HepG2 (cell line): ENCODE results near the gene PFDN1. TPM values are rescaled to one million over a fixed set of nuclear protein-coding genes. Genes with fewer than 3 reads are reported as not detected.

Experiments
- ATAC-seq: fragments of 200-7000 bp; cut with Tn5 transposase; 3 replicates; pipeline ENCODE4 v1.9.1; 2020; ENCODE audit warnings: mild to moderate bottlenecking, moderate library complexity
- BruUV-seq: library from RNA; stranded (reverse); fragments of 400-500 nt; replicated peaks from 2 replicates; lab custom pipeline; 2021; lab: Mats Ljungman, UMichigan
- CTCF ChIA-PET: fragments of 300-600 bp; formaldehyde crosslinking; extraction: SDS; loops from one replicate; lab custom pipeline; 2021; ENCODE audit warnings: low total read pairs, inconsistent platforms, low intra/inter-chr PET ratio; lab: Yijun Ruan, JAX
- POLR2A ChIA-PET: fragments of 350-600 bp; sonication (Branson Sonifier 250); formaldehyde crosslinking; loops from one replicate; lab custom pipeline; 2020; ENCODE audit warnings: antibody characterized with exemption, inconsistent platforms; lab: Yijun Ruan, JAX
- DNase-seq: peaks from one replicate; pipeline ENCODE4 v3.0.0-alpha.2; 2015; ENCODE audit warnings: low spot score
- FAIRE-seq: peaks from 3 replicates; lab custom pipeline; 2011; peaks lifted over from hg19 to GRCh38; lab: Jason Lieb, UNC
- H2AFZ ChIP-seq: one replicate; pipeline ENCODE4 v1.6.1; 2011; ENCODE audit warnings: low read length, inconsistent platforms
- H3K27ac ChIP-seq: fragments of 300-600 bp; 3 replicates; pipeline ENCODE4 v1.8.0; 2011; ENCODE audit warnings: mixed run types, mild to moderate bottlenecking, mixed read lengths, low read length, inconsistent platforms; ENCODE audit not compliant: insufficient read depth; ENCODE audit errors: extremely low read length
- H3K27me3 ChIP-seq, 2 experiments: fragments of 200-600 bp in 1 of 2; 2 replicates in 1 of 2; 3 replicates in 1 of 2; pipeline versions ENCODE4 v1.6.0 to v1.8.0; 2011; ENCODE audit warnings: low read length in 2 of 2, mild to moderate bottlenecking in 2 of 2, moderate library complexity in 2 of 2, inconsistent platforms in 1 of 2; ENCODE audit not compliant: insufficient read depth in 2 of 2, control insufficient read depth in 1 of 2
- H3K36me3 ChIP-seq, 2 experiments: fragments of 200-600 bp in 1 of 2; replicated peaks in 1 of 2; 2 replicates in 1 of 2; 3 replicates in 1 of 2; pipeline versions ENCODE4 v1.5.1 to v1.8.0; 2011; ENCODE audit warnings: low read length in 2 of 2, inconsistent platforms in 1 of 2; ENCODE audit not compliant: insufficient read depth in 2 of 2, control insufficient read depth in 1 of 2
- H3K4me1 ChIP-seq: 2 replicates; pipeline ENCODE4 v1.5.1; 2012; ENCODE audit warnings: low read length, inconsistent platforms; ENCODE audit not compliant: insufficient read depth
- H3K4me2 ChIP-seq: 2 replicates; pipeline ENCODE4 v1.6.0; 2011; ENCODE audit warnings: low read depth, low read length, inconsistent platforms
- H3K4me3 ChIP-seq, 3 experiments: fragments of 200-600 bp in 1 of 3; sonication (generic), shearing (Covaris generic) in 1 of 3; replicated peaks in 1 of 3; 2 replicates each; pipeline ENCODE4 v1.5.1; 2011 to 2016; ENCODE audit warnings: low read length in 3 of 3, inconsistent platforms in 2 of 3, low read depth in 2 of 3, mild to moderate bottlenecking in 2 of 3, control low read depth in 1 of 3, mixed read lengths in 1 of 3; ENCODE audit not compliant: insufficient read depth in 1 of 3
- H3K79me2 ChIP-seq: one replicate; pipeline ENCODE4 v1.6.1; 2011; ENCODE audit warnings: low read length, inconsistent platforms; ENCODE audit not compliant: insufficient read depth
- H3K9ac ChIP-seq: 2 replicates; pipeline ENCODE4 v1.6.0; 2011; ENCODE audit warnings: mild to moderate bottlenecking, low read depth, low read length, inconsistent platforms; ENCODE audit not compliant: insufficient read depth
- H3K9me3 ChIP-seq: 2 replicates; pipeline ENCODE4 v1.5.1; 2012; ENCODE audit warnings: mild to moderate bottlenecking, low read length
- H4K20me1 ChIP-seq: 2 replicates; pipeline ENCODE4 v1.6.0; 2011; ENCODE audit warnings: inconsistent platforms, mild to moderate bottlenecking, low read length, moderate library complexity; ENCODE audit not compliant: insufficient read depth
- CBFB ChIP-seq: sonication (generic); formaldehyde crosslinking; IDR thresholded peaks from 2 replicates; pipeline ENCODE4 v1.4.0; 2020; ENCODE audit warnings: missing genetic modification reagents
- CBX1 ChIP-seq: IDR thresholded peaks from one replicate; pipeline ENCODE4 v1.6.1; 2016; ENCODE audit warnings: antibody characterized with exemption, low read depth
- FOXJ3 ChIP-seq: sonication (generic); formaldehyde crosslinking; IDR thresholded peaks from 2 replicates; pipeline ENCODE4 v1.4.0; 2020; ENCODE audit warnings: missing genetic modification reagents, mild to moderate bottlenecking, borderline replicate concordance
- GTF2F1 ChIP-seq: fragments of 150-350 bp; IDR thresholded peaks from 2 replicates; pipeline ENCODE4 v1.6.1; 2014; ENCODE audit warnings: low read length
- SMC3 ChIP-seq: IDR thresholded peaks from 2 replicates; pipeline ENCODE4 v1.6.1; 2011; ENCODE audit warnings: low read length, improper control_type of control experiment
- SNRNP70 ChIP-seq: fragments of 200-400 bp; formaldehyde crosslinking; IDR thresholded peaks from 2 replicates; pipeline ENCODE4 v1.6.1; 2017; ENCODE audit warnings: mild to moderate bottlenecking, low read depth, low read length, moderate library complexity
- ZBTB26 ChIP-seq: IDR thresholded peaks from 2 replicates; pipeline ENCODE4 v1.6.1; 2016; ENCODE audit warnings: missing compliant biosample characterization, missing genetic modification reagents, borderline replicate concordance
- ZBTB33 ChIP-seq: sonication (generic); formaldehyde crosslinking; IDR thresholded peaks from 2 replicates; pipeline ENCODE4 v1.4.0; 2020; ENCODE audit warnings: missing genetic modification reagents
- ZNF572 ChIP-seq: sonication (generic); formaldehyde crosslinking; IDR thresholded peaks from 2 replicates; pipeline ENCODE4 v1.5.1; 2020; ENCODE audit warnings: mild to moderate bottlenecking, missing genetic modification reagents
- ZNF629 ChIP-seq: sonication (generic); formaldehyde crosslinking; conservative IDR thresholded peaks from 2 replicates; pipeline ENCODE4 v1.5.0; 2020; ENCODE audit warnings: missing genetic modification reagents
- WGBS: methylation state at CpG from one replicate; pipeline ENCODE4 v1.1.6; 2017; ENCODE audit warnings: low lambda C conversion rate; 5-methylcytosine and 5-hydroxymethylcytosine counted together
- in situ Hi-C: cut with HindIII; loops from 2 replicates; pipeline ENCODE4 v1.10.0; 2017; ENCODE audit warnings: low pct_unique_long_range_greater_than_20kb; ENCODE audit not compliant: extremely low pct_ligation_motif_present
- intact Hi-C: fragments of 100-400 bp; cut with micrococcal nuclease; formaldehyde crosslinking; loops from one replicate; pipeline ENCODE4 v1.10.0; 2022; ENCODE audit not compliant: unreplicated experiment
- polyA plus RNA-seq, 8 experiments: library from polyadenylated mRNA; depleted of rRNA in 3 of 8; stranded (reverse) in 7 of 8; unstranded in 1 of 8; fragments of >200 nt; fragmentation: Illumina TruSeq in 4 of 8; extraction: Trizol in 4 of 8; gene quantifications; 2 replicates each; pipeline versions ENCODE4 v1.2.1 to v1.2.3, GENCODE V29; 2011 to 2016; ENCODE audit warnings: low read depth in 4 of 8, missing spikeins in 1 of 8, mixed read lengths in 1 of 8; ENCODE audit not compliant: insufficient read depth in 1 of 8
- total RNA-seq, 5 experiments: library from RNA; depleted of rRNA; stranded (reverse); fragments of >200 nt; fragmentation: Illumina TruSeq; extraction: Trizol; gene quantifications; 2 replicates each; pipeline ENCODE4 v1.2.3, GENCODE V29; 2016; ENCODE audit warnings: low read depth in 1 of 5
- TF ChIP-seq, protein P1 (sequence below): sonication (generic); formaldehyde crosslinking; IDR thresholded peaks from 2 replicates; pipeline ENCODE4 v1.5.0; 2020; ENCODE audit warnings: mild to moderate bottlenecking, missing genetic modification reagents, borderline replicate concordance
- TF ChIP-seq, protein P2 (sequence below): sonication (generic); formaldehyde crosslinking; IDR thresholded peaks from 2 replicates; pipeline ENCODE4 v1.8.0; 2022; ENCODE audit warnings: missing genetic modification reagents, mild to moderate bottlenecking, moderate library complexity, borderline replicate concordance

PFDN1 gene
- total and polyA plus RNA-seq, 2 of the 13 experiments (the other 11 are each of a cell fraction or from before 2014, with no cell fraction given): 67.2 to 70.8 TPM

- intact Hi-C loops: no loop called here
- in situ Hi-C loops: no loop called here
- FAIRE-seq: no peak
- Histone ChIP-seq H3K9ac (no peak overlapping the region), H3K4me3 (no peak overlapping the region), H4K20me1 (no peaks in the 10 kb centered on the region), H2AFZ (no peak overlapping the region), H3K36me3 (no peaks in the 10 kb centered on the region; a peak in 2 of 5 replicates), H3K79me2 (no peaks in the 10 kb centered on the region), H3K4me2 (no peak overlapping the region), H3K4me1 (peaks cover 36% of the 10 kb centered on the region), H3K9me3 (no peaks in the 10 kb centered on the region), H3K27ac (no peak overlapping the region), H3K27me3 (no peaks in the 10 kb centered on the region)
- WGBS: 97% methylated on average over 6 of the region's 7 CpGs
- ATAC-seq: no peak
- no TSS peak for BruUV-seq
- ChIA-PET POLR2A (no interaction called here), CTCF (no interaction called here)
- DNase-seq: no peak
- TF ChIP-seq, protein P1, sequence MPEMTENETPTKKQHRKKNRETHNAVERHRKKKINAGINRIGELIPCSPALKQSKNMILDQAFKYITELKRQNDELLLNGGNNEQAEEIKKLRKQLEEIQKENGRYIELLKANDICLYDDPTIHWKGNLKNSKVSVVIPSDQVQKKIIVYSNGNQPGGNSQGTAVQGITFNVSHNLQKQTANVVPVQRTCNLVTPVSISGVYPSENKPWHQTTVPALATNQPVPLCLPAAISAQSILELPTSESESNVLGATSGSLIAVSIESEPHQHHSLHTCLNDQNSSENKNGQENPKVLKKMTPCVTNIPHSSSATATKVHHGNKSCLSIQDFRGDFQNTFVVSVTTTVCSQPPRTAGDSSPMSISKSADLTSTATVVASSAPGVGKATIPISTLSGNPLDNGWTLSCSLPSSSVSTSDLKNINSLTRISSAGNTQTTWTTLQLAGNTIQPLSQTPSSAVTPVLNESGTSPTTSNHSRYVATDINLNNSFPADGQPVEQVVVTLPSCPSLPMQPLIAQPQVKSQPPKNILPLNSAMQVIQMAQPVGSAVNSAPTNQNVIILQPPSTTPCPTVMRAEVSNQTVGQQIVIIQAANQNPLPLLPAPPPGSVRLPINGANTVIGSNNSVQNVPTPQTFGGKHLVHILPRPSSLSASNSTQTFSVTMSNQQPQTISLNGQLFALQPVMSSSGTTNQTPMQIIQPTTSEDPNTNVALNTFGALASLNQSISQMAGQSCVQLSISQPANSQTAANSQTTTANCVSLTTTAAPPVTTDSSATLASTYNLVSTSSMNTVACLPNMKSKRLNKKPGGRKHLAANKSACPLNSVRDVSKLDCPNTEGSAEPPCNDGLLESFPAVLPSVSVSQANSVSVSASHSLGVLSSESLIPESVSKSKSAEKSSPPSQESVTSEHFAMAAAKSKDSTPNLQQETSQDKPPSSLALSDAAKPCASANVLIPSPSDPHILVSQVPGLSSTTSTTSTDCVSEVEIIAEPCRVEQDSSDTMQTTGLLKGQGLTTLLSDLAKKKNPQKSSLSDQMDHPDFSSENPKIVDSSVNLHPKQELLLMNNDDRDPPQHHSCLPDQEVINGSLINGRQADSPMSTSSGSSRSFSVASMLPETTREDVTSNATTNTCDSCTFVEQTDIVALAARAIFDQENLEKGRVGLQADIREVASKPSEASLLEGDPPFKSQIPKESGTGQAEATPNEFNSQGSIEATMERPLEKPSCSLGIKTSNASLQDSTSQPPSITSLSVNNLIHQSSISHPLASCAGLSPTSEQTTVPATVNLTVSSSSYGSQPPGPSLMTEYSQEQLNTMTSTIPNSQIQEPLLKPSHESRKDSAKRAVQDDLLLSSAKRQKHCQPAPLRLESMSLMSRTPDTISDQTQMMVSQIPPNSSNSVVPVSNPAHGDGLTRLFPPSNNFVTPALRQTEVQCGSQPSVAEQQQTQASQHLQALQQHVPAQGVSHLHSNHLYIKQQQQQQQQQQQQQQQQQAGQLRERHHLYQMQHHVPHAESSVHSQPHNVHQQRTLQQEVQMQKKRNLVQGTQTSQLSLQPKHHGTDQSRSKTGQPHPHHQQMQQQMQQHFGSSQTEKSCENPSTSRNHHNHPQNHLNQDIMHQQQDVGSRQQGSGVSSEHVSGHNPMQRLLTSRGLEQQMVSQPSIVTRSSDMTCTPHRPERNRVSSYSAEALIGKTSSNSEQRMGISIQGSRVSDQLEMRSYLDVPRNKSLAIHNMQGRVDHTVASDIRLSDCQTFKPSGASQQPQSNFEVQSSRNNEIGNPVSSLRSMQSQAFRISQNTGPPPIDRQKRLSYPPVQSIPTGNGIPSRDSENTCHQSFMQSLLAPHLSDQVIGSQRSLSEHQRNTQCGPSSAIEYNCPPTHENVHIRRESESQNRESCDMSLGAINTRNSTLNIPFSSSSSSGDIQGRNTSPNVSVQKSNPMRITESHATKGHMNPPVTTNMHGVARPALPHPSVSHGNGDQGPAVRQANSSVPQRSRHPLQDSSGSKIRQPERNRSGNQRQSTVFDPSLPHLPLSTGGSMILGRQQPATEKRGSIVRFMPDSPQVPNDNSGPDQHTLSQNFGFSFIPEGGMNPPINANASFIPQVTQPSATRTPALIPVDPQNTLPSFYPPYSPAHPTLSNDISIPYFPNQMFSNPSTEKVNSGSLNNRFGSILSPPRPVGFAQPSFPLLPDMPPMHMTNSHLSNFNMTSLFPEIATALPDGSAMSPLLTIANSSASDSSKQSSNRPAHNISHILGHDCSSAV: no peak
- TF ChIP-seq SNRNP70 (no peak), ZBTB26 (no peak), ZNF572 (CRISPR knock-in tag) (no peak), SMC3 (no peak), CBX1 (no peak), GTF2F1 (no peak), ZBTB33 (CRISPR knock-in tag) (no peak), ZNF629 (no peak), FOXJ3 (CRISPR knock-in tag) (no peak), CBFB (no peak)
- TF ChIP-seq, protein P2, sequence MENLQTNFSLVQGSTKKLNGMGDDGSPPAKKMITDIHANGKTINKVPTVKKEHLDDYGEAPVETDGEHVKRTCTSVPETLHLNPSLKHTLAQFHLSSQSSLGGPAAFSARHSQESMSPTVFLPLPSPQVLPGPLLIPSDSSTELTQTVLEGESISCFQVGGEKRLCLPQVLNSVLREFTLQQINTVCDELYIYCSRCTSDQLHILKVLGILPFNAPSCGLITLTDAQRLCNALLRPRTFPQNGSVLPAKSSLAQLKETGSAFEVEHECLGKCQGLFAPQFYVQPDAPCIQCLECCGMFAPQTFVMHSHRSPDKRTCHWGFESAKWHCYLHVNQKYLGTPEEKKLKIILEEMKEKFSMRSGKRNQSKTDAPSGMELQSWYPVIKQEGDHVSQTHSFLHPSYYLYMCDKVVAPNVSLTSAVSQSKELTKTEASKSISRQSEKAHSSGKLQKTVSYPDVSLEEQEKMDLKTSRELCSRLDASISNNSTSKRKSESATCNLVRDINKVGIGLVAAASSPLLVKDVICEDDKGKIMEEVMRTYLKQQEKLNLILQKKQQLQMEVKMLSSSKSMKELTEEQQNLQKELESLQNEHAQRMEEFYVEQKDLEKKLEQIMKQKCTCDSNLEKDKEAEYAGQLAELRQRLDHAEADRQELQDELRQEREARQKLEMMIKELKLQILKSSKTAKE (CRISPR knock-in tag): no peak
These were observed 74.5 kb downstream of the PFDN1 start for GRCh38 chr5:140228364-140228837.
